Measurements from ENCODE around the gene USH1G. TPM values are rescaled to one million over a fixed set of nuclear protein-coding genes. Genes with fewer than 3 reads are reported as not detected.
"Not testable (repeated sequence)": the region's sequence is repeated elsewhere in the genome, so short reads cannot be mapped to it uniquely, and the experiment has no call there.

USH1G gene
- total RNA-seq, 8 experiments from 2014 or later, result 0.11 to 0.76 (median 0.20) TPM; not detected in 2

GRCh38 chr17:74870512-74870911 lies 52.5 kb downstream of the USH1G start:
- ATAC-seq (replicated peaks in 6 of 8), result no peak
- no peak overlapping the region for H3K27ac ChIP-seq
- H3K4me3 ChIP-seq, result no peak overlapping the region
- peaks cover 4 to 6% of the 10 kb centered on the region in 2 donors for H3K4me1 ChIP-seq (replicated peaks in 1 of 2)
- WGBS, 10 experiments, result 17 to 100% methylated on average over 1 of the region's 3 CpGs; no CpG with 5 or more reads in 8 of the 10 experiments
- in situ Hi-C loops (cut with MboI; ENCODE audit: low pct_unique_long_range_greater_than_20kb in 2 of 9, low sequenced_read_pairs in 9 of 9, unreplicated experiment in 9 of 9), result loop anchor here in 1 of 9 experiments (25.0 kb wide), 1 partner anchor 108 kb away; no protein-coding TSS in a partner anchor

GRCh38 chr17:74870028-74870427 lies 53.0 kb downstream of the USH1G start:
- in situ Hi-C loops (cut with MboI; ENCODE audit: low pct_unique_long_range_greater_than_20kb in 2 of 9, low sequenced_read_pairs in 9 of 9, unreplicated experiment in 9 of 9), result loop anchor here in 1 of 9 experiments (25.0 kb wide), 1 partner anchor 108 kb away; no protein-coding TSS in a partner anchor
- ATAC-seq (replicated peaks in 6 of 8); H3K4me1 ChIP-seq (replicated peaks in 1 of 2); H3K4me3 ChIP-seq; H3K27ac ChIP-seq: not testable (repeated sequence)
- 70 to 89% (median 80%) methylated on average over 1 to 6 of the region's 9 CpGs; no CpG with 5 or more reads in 5 of the 10 experiments for WGBS, 10 experiments

GRCh38 chr17:74868908-74869255 lies 54.2 kb downstream of the USH1G start:
- H3K4me3 ChIP-seq, result no peak overlapping the region
- H3K4me1 ChIP-seq (replicated peaks in 1 of 2), result peaks cover 4 to 8% of the 10 kb centered on the region in 2 donors
- in situ Hi-C loops (cut with MboI; ENCODE audit: low pct_unique_long_range_greater_than_20kb in 2 of 9, low sequenced_read_pairs in 9 of 9, unreplicated experiment in 9 of 9), result loop anchor here in 3 of 9 experiments (10.0 to 25.0 kb wide), 2 partner anchors 74 to 107 kb away; no protein-coding TSS in a partner anchor
- no peak overlapping the region for H3K27ac ChIP-seq
- 73 to 100% (median 83%) methylated on average over 1 to 2 of the region's 6 CpGs; no CpG with 5 or more reads in 7 of the 10 experiments for WGBS, 10 experiments
- ATAC-seq (replicated peaks in 6 of 8), result no peak

- 50 to 100% (median 85%) methylated on average over 1 to 8 of the region's 12 CpGs; no CpG with 5 or more reads in 2 of the 10 experiments for WGBS, 10 experiments
- ATAC-seq (replicated peaks in 6 of 8), result no peak
- in situ Hi-C loops (cut with MboI; ENCODE audit: low pct_unique_long_range_greater_than_20kb in 2 of 9, low sequenced_read_pairs in 9 of 9, unreplicated experiment in 9 of 9), result loop anchor here in 3 of 9 experiments (10.0 to 25.0 kb wide), 2 partner anchors 74 to 106 kb away; no protein-coding TSS in a partner anchor
- Histone ChIP-seq H3K27ac (no peak overlapping the region), H3K4me3 (no peak overlapping the region), H3K4me1 (replicated peaks in 1 of 2) (peaks cover 3 to 8% of the 10 kb centered on the region in 2 donors)
These were observed 54.7 kb downstream of the USH1G start for GRCh38 chr17:74868251-74868907.

DNA sequence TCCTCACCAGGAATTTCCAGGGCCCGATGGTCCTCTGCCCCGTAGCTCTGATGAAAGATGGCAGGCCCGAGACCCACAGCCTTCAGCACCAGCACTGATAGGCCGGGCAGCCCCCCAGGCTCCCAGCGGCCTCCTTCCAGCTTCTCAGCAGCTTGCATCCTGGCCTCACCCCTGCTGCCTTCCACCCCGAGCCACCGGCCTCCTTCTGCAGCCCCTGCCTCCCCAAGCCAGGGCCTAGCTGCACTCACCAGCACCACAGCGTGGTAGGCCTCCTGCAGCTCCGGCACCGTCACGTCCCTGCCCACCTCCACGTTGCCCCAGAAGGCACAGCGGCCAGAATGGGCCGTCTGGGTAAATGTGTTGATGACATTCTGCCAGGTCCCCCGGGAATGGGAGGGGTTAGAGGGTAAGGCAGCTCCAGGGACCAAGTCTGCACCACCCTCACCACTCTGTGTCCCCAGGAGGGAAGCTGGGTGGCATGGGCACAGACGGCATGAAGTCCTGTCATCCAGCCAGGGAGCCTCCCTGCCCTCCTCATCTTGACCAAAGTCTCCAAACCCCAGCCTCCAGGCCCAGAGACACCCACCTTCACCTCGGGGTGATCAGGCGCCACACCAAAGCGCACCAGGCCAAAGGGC lies 56.7 kb downstream of the USH1G start:
- in situ Hi-C loops (cut with MboI; ENCODE audit: low pct_unique_long_range_greater_than_20kb in 2 of 9, low sequenced_read_pairs in 9 of 9, unreplicated experiment in 9 of 9), result loop anchor here in 3 of 9 experiments (10.0 to 25.0 kb wide), 2 partner anchors 72 to 104 kb away; no protein-coding TSS in a partner anchor
- WGBS, 10 experiments, result 78 to 80% methylated on average over 3 to 7 of the region's 19 CpGs; no CpG with 5 or more reads in 8 of the 10 experiments
- Histone ChIP-seq H3K27ac (no peak overlapping the region), H3K4me3 (no peak overlapping the region), H3K4me1 (replicated peaks in 1 of 2) (peaks cover 7 to 10% of the 10 kb centered on the region in 2 donors)
- no peak for ATAC-seq (replicated peaks in 6 of 8)

Other genes with a start within 250 kb of the USH1G start
- gene CD300LF, start 210.3 kb downstream of the USH1G start, total RNA-seq, result under 1 TPM in 1 of 8 experiments, not detected in 7; 0.24 TPM
- 1 to 10 TPM in 1 of 8 experiments, under 1 TPM in 7; 0.14 to 1.2 (median 0.43) TPM for gene RAB37, start 186.0 kb downstream of the USH1G start, total RNA-seq
- 10 to 100 TPM in 4 of 8 experiments, 1 to 10 TPM in 4; 2.9 to 35.4 (median 12.9) TPM for gene NHERF1, start 174.6 kb downstream of the USH1G start, total RNA-seq
- gene NAT9, start 146.9 kb downstream of the USH1G start, total RNA-seq, result 10 to 100 TPM; 41.6 to 97.1 (median 46.2) TPM
- 1 to 10 TPM in 1 of 8 experiments, under 1 TPM in 7; 0.15 to 1.0 (median 0.30) TPM for gene GRIN2C, start 63.4 kb downstream of the USH1G start, total RNA-seq
- 10 to 100 TPM in 5 of 8 experiments, 1 to 10 TPM in 3; 7.7 to 80.4 (median 16.6) TPM for gene FDXR, start 50.3 kb downstream of the USH1G start, total RNA-seq
- under 1 TPM in 6 of 8 experiments, not detected in 2; 0.11 to 0.85 (median 0.25) TPM for gene FADS6, start 29.6 kb downstream of the USH1G start, total RNA-seq
- under 1 TPM in 3 of 8 experiments, not detected in 5; 0.15 to 0.71 (median 0.21) TPM for gene OTOP2, start 1.0 kb upstream of the USH1G start, total RNA-seq
- under 1 TPM in 3 of 8 experiments, not detected in 5; 0.10 to 0.38 (median 0.11) TPM for gene OTOP3, start 12.6 kb upstream of the USH1G start, total RNA-seq
- 10 to 100 TPM in 5 of 8 experiments, 1 to 10 TPM in 2, under 1 TPM in 1; 0.36 to 16.8 (median 12.3) TPM for gene HID1, start 49.5 kb upstream of the USH1G start, total RNA-seq
- gene CDR2L, start 64.4 kb upstream of the USH1G start, total RNA-seq, result 10 to 100 TPM in 6 of 8 experiments, 1 to 10 TPM in 2; 8.1 to 18.0 (median 13.6) TPM
- 10 to 100 TPM; 27.6 to 52.5 (median 34.8) TPM for gene MRPL58, start 89.4 kb upstream of the USH1G start, total RNA-seq
- 100 to 1,000 TPM; 282 to 662 (median 376) TPM for gene ATP5PD, start 123.7 kb upstream of the USH1G start, total RNA-seq
- gene KCTD2, start 124.0 kb upstream of the USH1G start, total RNA-seq, result 10 to 100 TPM; 13.2 to 41.6 (median 30.6) TPM
- gene SLC16A5, start 164.7 kb upstream of the USH1G start, total RNA-seq, result 10 to 100 TPM in 2 of 8 experiments, 1 to 10 TPM in 1, under 1 TPM in 2, not detected in 3; 0.09 to 16.6 (median 5.0) TPM
- 10 to 100 TPM in 2 of 8 experiments, 1 to 10 TPM in 6; 3.7 to 11.3 (median 6.1) TPM for gene ARMC7, start 186.7 kb upstream of the USH1G start, total RNA-seq
- 10 to 100 TPM; 30.0 to 86.8 (median 41.9) TPM for gene NT5C, start 208.5 kb upstream of the USH1G start, total RNA-seq
- 100 to 1,000 TPM in 7 of 8 experiments, 10 to 100 TPM in 1; 95.0 to 664 (median 275) TPM for gene JPT1, start 231.3 kb upstream of the USH1G start, total RNA-seq